OCI-LY7 (cell line): ENCODE measurements around the gene PPARGC1A. TPM values are rescaled to one million over a fixed set of nuclear protein-coding genes. Genes with fewer than 3 reads are reported as not detected.

ENCODE experiments used
- BruUV-seq: library from RNA; stranded (reverse); fragments of 400-500 nt; replicated peaks from 2 replicates; lab custom pipeline; 2021; lab: Mats Ljungman, UMichigan
- CTCF ChIA-PET: fragments of 300-600 bp; sonication (Branson Sonifier 250); formaldehyde crosslinking; loops from one replicate; lab custom pipeline; 2022; ENCODE audit warnings: antibody characterized with exemption; ENCODE audit not compliant: unreplicated experiment; lab: Charles Lee
- POLR2A ChIA-PET: fragments of 300-600 bp; sonication (Branson Sonifier 250); formaldehyde crosslinking; loops from one replicate; lab custom pipeline; 2022; ENCODE audit warnings: antibody characterized with exemption; lab: Charles Lee
- DNase-seq: peaks from one replicate; pipeline ENCODE4 v3.0.0-alpha.2; 2015; ENCODE audit warnings: low spot score
- H2AFZ ChIP-seq: fragments of 200-600 bp; sonication (generic), shearing (Covaris generic); 2 replicates; pipeline ENCODE4 v1.6.1; 2014; ENCODE audit warnings: mild to moderate bottlenecking, antibody characterized with exemption, low read length, moderate library complexity
- H3K27ac ChIP-seq: fragments of 200-600 bp; sonication (generic); 2 replicates; pipeline ENCODE4 v1.5.1; 2014; ENCODE audit warnings: mixed run types, low read depth, mild to moderate bottlenecking, moderate library complexity, low read length, inconsistent platforms; ENCODE audit not compliant: poor library complexity, severe bottlenecking
- H3K36me3 ChIP-seq: fragments of 200-600 bp; sonication (generic); 2 replicates; pipeline ENCODE4 v1.6.1; 2014; ENCODE audit warnings: mild to moderate bottlenecking, antibody characterized with exemption, low read length, moderate library complexity, mixed read lengths; ENCODE audit not compliant: insufficient read depth
- H3K4me1 ChIP-seq: fragments of 200-600 bp; sonication (generic); 2 replicates; pipeline ENCODE4 v1.5.1; 2014; ENCODE audit warnings: mild to moderate bottlenecking, low read length; ENCODE audit not compliant: insufficient read depth, poor library complexity, severe bottlenecking
- H3K4me2 ChIP-seq: fragments of 200-600 bp; sonication (generic); 2 replicates; pipeline ENCODE4 v1.6.1; 2014; ENCODE audit warnings: mild to moderate bottlenecking, low read length
- H3K4me3 ChIP-seq: fragments of 200-600 bp; sonication (generic); 2 replicates; pipeline ENCODE4 v1.5.1; 2014; ENCODE audit warnings: mild to moderate bottlenecking, low read depth, low read length; ENCODE audit not compliant: poor library complexity, severe bottlenecking
- H3K79me2 ChIP-seq: fragments of 200-600 bp; sonication (generic); 2 replicates; pipeline ENCODE4 v1.6.1; 2016; ENCODE audit warnings: low read depth, mild to moderate bottlenecking, low read length, moderate library complexity, mixed read lengths; ENCODE audit not compliant: insufficient read depth
- H3K9me2 ChIP-seq: fragments of 200-600 bp; sonication (generic); 2 replicates; pipeline ENCODE4 v1.6.1; 2016; ENCODE audit warnings: mild to moderate bottlenecking, low read length, mixed read lengths; ENCODE audit not compliant: insufficient read depth
- H3K9me3 ChIP-seq: fragments of 200-600 bp; sonication (generic); 2 replicates; pipeline ENCODE4 v1.6.1; 2014; ENCODE audit warnings: mild to moderate bottlenecking, mixed run types, low read length, mixed read lengths
- H4K20me1 ChIP-seq: fragments of 200-600 bp; sonication (generic); 2 replicates; pipeline ENCODE4 v1.6.1; 2014; ENCODE audit warnings: mild to moderate bottlenecking, antibody characterized with exemption, low read length, moderate library complexity, mixed read lengths; ENCODE audit not compliant: insufficient read depth
- CTCF ChIP-seq: fragments of 200-600 bp; sonication (generic); conservative IDR thresholded peaks from 2 replicates; pipeline ENCODE4 v1.5.1; 2014; ENCODE audit warnings: mild to moderate bottlenecking, antibody characterized with exemption, low read length, moderate library complexity, mixed read lengths
- EZH2phosphoT487 ChIP-seq: fragments of 200-600 bp; sonication (generic); IDR thresholded peaks from 2 replicates; pipeline ENCODE4 v1.6.1; 2018; ENCODE audit warnings: low read depth, borderline replicate concordance, mild to moderate bottlenecking, mixed run types, antibody characterized with exemption, low read length, moderate library complexity, mixed read lengths
- intact Hi-C: fragments of 100-400 bp; cut with micrococcal nuclease; formaldehyde crosslinking; loops from one replicate; pipeline ENCODE4 v1.10.0; 2022; ENCODE audit not compliant: unreplicated experiment
- total RNA-seq, 2 experiments: library from RNA; depleted of rRNA in 1 of 2; stranded (reverse); fragments of >200 nt in 1 of 2; shearing (Covaris generic) in 1 of 2; gene quantifications; 2 replicates each; pipeline ENCODE4 v1.2.3, GENCODE V29; 2014 to 2022

The PPARGC1A gene
- total RNA-seq, 2 experiments from 2014 or later: 0.40 TPM; not detected in 1

- H3K9me3 ChIP-seq: no peaks in the 10 kb centered on the region
- no peaks in the 10 kb centered on the region for H3K9me2 ChIP-seq
- no peak overlapping the region for H2AFZ ChIP-seq
- BruUV-seq: no TSS peak
- H3K4me3 ChIP-seq: no peak overlapping the region
- H3K4me2 ChIP-seq: no peak overlapping the region
- H3K79me2 ChIP-seq: no peaks in the 10 kb centered on the region
- intact Hi-C loops: no loop called here
- H4K20me1 ChIP-seq: no peaks in the 10 kb centered on the region
- no peaks in the 10 kb centered on the region for H3K4me1 ChIP-seq
- H3K36me3 ChIP-seq: no peaks in the 10 kb centered on the region
- DNase-seq: no peak
- ChIA-PET CTCF (no interaction called here), POLR2A (interaction anchor here (0.6 to 2.0 kb wide), 2 partner anchors 16 to 1863 kb away, joined by 3 to 5 read pairs; no protein-coding TSS in a partner anchor)
- TF ChIP-seq CTCF: no peak
- no peak for TF ChIP-seq EZH2phosphoT487
- H3K27ac ChIP-seq: no peak overlapping the region
Measured at GRCh38 chr4:23805450-23805851, 84.4 kb downstream of the PPARGC1A start.

GRCh38 chr4:23789762-23790161 is 100.1 kb downstream of the PPARGC1A start:
- H3K4me1 ChIP-seq: no peaks in the 10 kb centered on the region
- no peak overlapping the region for H3K4me3 ChIP-seq
- no peak overlapping the region for H3K4me2 ChIP-seq
- no TSS peak for BruUV-seq
- no peak overlapping the region for H2AFZ ChIP-seq
- no peaks in the 10 kb centered on the region for H3K36me3 ChIP-seq
- intact Hi-C loops: no loop called here
- no peak for DNase-seq
- CTCF ChIA-PET: no interaction called here
- H4K20me1 ChIP-seq: no peaks in the 10 kb centered on the region
- no peaks in the 10 kb centered on the region for H3K9me3 ChIP-seq
- H3K9me2 ChIP-seq: no peaks in the 10 kb centered on the region
- POLR2A ChIA-PET: interaction anchor here (1.8 kb wide), 1 partner anchor 15 kb away, joined by 5 read pairs; no protein-coding TSS in a partner anchor
- H3K79me2 ChIP-seq: no peaks in the 10 kb centered on the region
- no peak overlapping the region for H3K27ac ChIP-seq
- no peak for TF ChIP-seq CTCF
- no peak for TF ChIP-seq EZH2phosphoT487

GRCh38 chr4:23788460-23788859 is 101.4 kb downstream of the PPARGC1A start:
- Histone ChIP-seq H3K4me2 (no peak overlapping the region), H3K27ac (no peak overlapping the region), H3K4me1 (no peaks in the 10 kb centered on the region), H2AFZ (no peak overlapping the region), H3K36me3 (no peaks in the 10 kb centered on the region), H4K20me1 (no peaks in the 10 kb centered on the region), H3K4me3 (no peak overlapping the region), H3K9me3 (no peaks in the 10 kb centered on the region), H3K79me2 (no peaks in the 10 kb centered on the region), H3K9me2 (no peaks in the 10 kb centered on the region)
- ChIA-PET POLR2A (interaction anchor here (1.1 to 1.8 kb wide), 2 partner anchors 16 to 20 kb away, joined by 3 to 5 read pairs; no protein-coding TSS in a partner anchor), CTCF (no interaction called here)
- TF ChIP-seq CTCF (no peak), EZH2phosphoT487 (no peak)
- BruUV-seq: no TSS peak
- DNase-seq: no peak
- intact Hi-C loops: no loop called here
